Measurements from ENCODE around the gene CPSF4L. TPM values are rescaled to one million over a fixed set of nuclear protein-coding genes. Genes with fewer than 3 reads are reported as not detected.

The CPSF4L gene
- total and polyA plus RNA-seq, 9 donors, result 0.25 TPM; not detected in 8

DNA sequence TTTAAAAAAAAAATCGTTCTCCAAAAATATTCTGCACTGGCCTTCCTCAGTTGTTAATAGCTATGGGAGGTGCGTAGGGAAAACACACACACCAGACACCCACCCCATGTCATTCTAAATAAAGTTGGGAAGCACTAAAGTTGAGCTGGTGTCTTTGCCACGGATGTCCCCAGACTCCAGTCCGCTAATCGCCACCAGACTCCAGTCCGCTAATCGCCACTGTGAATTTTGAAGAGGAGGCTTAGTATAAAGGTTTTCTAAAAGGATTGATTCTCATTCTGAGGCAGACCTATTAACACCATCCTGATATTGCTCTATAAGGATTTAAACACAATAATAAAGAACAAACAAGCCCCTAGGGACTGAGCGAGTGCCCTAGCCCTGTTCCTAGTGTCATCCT lies 22.7 kb upstream of the CPSF4L start:
- Histone ChIP-seq H3K36me3 (no peaks in the 10 kb centered on the region), H3K4me1 (ENCODE audit: insufficient read depth) (peaks cover 64% of the 10 kb centered on the region), H3K4me3 (no peak overlapping the region), H3K27ac (peak overlapping the region in 1 of 2 donors; percentile 86), H3K9me3 (no peaks in the 10 kb centered on the region), H3K27me3 (no peaks in the 10 kb centered on the region)
- intact Hi-C loops (cut with DNase I), result no loop called here
- DNase-seq, result no peak
- TF ChIP-seq, protein P1, sequence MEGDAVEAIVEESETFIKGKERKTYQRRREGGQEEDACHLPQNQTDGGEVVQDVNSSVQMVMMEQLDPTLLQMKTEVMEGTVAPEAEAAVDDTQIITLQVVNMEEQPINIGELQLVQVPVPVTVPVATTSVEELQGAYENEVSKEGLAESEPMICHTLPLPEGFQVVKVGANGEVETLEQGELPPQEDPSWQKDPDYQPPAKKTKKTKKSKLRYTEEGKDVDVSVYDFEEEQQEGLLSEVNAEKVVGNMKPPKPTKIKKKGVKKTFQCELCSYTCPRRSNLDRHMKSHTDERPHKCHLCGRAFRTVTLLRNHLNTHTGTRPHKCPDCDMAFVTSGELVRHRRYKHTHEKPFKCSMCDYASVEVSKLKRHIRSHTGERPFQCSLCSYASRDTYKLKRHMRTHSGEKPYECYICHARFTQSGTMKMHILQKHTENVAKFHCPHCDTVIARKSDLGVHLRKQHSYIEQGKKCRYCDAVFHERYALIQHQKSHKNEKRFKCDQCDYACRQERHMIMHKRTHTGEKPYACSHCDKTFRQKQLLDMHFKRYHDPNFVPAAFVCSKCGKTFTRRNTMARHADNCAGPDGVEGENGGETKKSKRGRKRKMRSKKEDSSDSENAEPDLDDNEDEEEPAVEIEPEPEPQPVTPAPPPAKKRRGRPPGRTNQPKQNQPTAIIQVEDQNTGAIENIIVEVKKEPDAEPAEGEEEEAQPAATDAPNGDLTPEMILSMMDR (IDR thresholded peaks at IDR 0.05), result no peak
- TF ChIP-seq POLR2A (IDR thresholded peaks at IDR 0.05) (no peak), EP300 (IDR thresholded peaks at IDR 0.05) (no peak)
- 23 to 40% (median 28%) methylated on average over 8 of the region's 8 CpGs for WGBS, 3 donors

DNA sequence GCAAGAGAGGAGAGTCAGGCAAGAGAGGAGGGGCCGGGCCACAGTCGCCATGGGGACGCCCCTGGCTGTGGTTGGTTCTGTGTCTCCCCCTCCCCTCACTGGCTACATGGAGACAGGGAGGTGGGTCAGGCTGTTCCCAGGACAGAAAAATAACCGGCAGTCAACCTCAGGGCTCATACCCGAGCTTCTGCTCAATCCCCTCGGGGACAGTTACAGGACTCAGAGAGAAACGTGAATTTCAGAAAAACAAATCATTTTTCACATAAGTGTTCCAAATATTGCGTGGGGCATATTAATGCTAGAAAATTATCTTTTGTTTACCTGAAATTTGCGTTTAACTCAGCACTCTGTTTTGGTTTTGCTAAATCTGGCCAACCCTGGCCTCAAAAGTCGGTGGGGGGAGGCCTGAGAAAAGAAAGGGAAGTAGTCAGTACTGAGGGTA lies 22.2 kb upstream of the CPSF4L start:
- intact Hi-C loops (cut with DNase I), result no loop called here
- DNase-seq, result peak; percentile 88 to 92 (median 90)
- Histone ChIP-seq H3K4me3 (no peak overlapping the region), H3K9me3 (no peaks in the 10 kb centered on the region), H3K27me3 (no peaks in the 10 kb centered on the region), H3K4me1 (ENCODE audit: insufficient read depth) (peaks cover 62% of the 10 kb centered on the region), H3K36me3 (no peaks in the 10 kb centered on the region), H3K27ac (peak overlapping the region; percentile 44 to 86)
- 3 to 16% (median 10%) methylated on average over 10 of the region's 10 CpGs for WGBS, 3 donors
- TF ChIP-seq POLR2A (IDR thresholded peaks at IDR 0.05), result no peak
- no peak for TF ChIP-seq EP300 (IDR thresholded peaks at IDR 0.05)
- TF ChIP-seq, protein P1 (IDR thresholded peaks at IDR 0.05), result no peak

DNA sequence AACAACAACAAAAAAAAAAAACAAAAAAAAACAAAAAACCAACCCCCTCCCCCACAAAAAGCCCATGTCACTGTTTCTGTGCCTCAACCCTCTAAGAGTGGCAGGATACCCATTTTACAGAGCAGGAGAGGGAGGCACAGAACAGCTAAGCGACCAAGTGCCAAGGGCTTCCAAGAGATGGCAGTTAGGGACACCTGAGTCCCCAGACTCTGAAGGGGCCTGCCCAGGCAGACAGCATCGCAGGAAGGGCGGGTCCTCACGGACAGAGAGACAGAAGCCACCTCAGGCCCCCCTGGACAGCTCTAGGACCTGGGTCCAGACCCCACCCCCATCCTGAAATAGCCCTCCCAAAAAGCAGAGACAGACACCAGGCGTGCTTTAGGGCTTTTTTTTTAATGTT lies 21.6 kb upstream of the CPSF4L start:
- peak in 3 of 5 donors; percentile 42 to 61 (median 60) for DNase-seq
- TF ChIP-seq EP300 (IDR thresholded peaks at IDR 0.05), result no peak
- H3K4me3 ChIP-seq, result no peak overlapping the region
- peaks cover 59% of the 10 kb centered on the region for H3K4me1 ChIP-seq (ENCODE audit: insufficient read depth)
- H3K27me3 ChIP-seq, result no peaks in the 10 kb centered on the region
- H3K36me3 ChIP-seq, result no peaks in the 10 kb centered on the region
- 71 to 76% (median 75%) methylated on average over 5 of the region's 5 CpGs for WGBS, 3 donors
- intact Hi-C loops (cut with DNase I), result no loop called here
- H3K27ac ChIP-seq, result peak overlapping the region; percentile 44 to 86
- no peaks in the 10 kb centered on the region for H3K9me3 ChIP-seq

DNA sequence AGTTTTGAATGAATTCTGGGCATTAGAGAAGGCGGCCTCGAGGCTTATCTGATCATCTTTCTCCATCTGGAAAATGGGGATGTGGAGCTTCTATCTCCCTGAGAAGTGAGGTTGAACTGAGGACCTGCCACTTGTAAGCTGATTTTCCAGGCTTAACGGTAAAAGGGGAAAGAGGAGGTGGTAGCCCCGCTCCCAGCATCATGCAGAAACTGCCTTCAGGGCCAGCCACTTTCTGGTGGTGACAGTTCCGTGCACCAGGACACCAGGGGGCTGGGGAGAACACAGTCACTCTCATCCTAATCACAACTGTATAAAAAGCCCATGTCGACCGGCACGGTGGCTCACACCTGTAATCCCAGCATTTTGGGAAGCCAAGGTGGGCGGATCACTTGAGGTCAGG lies 20.9 kb upstream of the CPSF4L start:
- Histone ChIP-seq H3K36me3 (no peaks in the 10 kb centered on the region), H3K27me3 (no peaks in the 10 kb centered on the region), H3K4me1 (ENCODE audit: insufficient read depth) (peaks cover 58% of the 10 kb centered on the region), H3K27ac (peak overlapping the region in 1 of 2 donors; percentile 86), H3K9me3 (no peaks in the 10 kb centered on the region), H3K4me3 (no peak overlapping the region)
- TF ChIP-seq POLR2A (IDR thresholded peaks at IDR 0.05) (no peak), EP300 (IDR thresholded peaks at IDR 0.05) (no peak)
- TF ChIP-seq, protein P1 (IDR thresholded peaks at IDR 0.05), result no peak
- intact Hi-C loops (cut with DNase I), result no loop called here
- no peak for DNase-seq
- 85 to 91% (median 90%) methylated on average over 9 of the region's 9 CpGs for WGBS, 3 donors

DNA sequence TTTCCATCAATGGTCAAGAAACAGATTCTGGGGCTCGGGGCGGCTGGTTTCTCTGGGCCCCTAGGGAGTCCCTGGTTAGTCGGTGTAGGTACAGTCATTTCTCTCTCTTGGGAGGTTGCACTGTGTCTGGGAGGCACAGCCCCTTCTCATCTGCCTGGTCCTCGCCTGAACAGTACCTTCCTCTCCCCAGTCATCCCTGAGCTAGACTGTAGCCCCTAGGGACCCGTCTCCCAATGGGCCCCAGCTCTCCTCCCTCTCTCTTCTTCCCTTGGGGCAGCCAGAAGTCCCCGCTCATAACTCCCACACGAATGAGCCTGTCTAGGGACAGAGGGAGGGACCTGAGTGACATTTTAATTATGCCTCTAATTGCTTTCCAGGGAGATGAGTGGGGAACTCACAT lies 20.2 kb upstream of the CPSF4L start:
- intact Hi-C loops (cut with DNase I), result no loop called here
- peaks cover 54% of the 10 kb centered on the region for H3K4me1 ChIP-seq (ENCODE audit: insufficient read depth)
- no peaks in the 10 kb centered on the region for H3K27me3 ChIP-seq
- H3K27ac ChIP-seq, result peak overlapping the region in 1 of 2 donors; percentile 86
- peak in 1 of 5 donors; percentile 35 for DNase-seq
- no peaks in the 10 kb centered on the region for H3K36me3 ChIP-seq
- no peak for TF ChIP-seq EP300 (IDR thresholded peaks at IDR 0.05)
- TF ChIP-seq, protein P1 (IDR thresholded peaks at IDR 0.05), result no peak
- TF ChIP-seq POLR2A (IDR thresholded peaks at IDR 0.05), result no peak
- WGBS, 3 donors, result 78 to 84% (median 81%) methylated on average over 7 of the region's 7 CpGs
- H3K9me3 ChIP-seq, result no peaks in the 10 kb centered on the region
- H3K4me3 ChIP-seq, result no peak overlapping the region

All from ovary (tissue), 9 donors.